HepG2 (cell line): ENCODE data around the gene AKAP6. TPM values are rescaled to one million over a fixed set of nuclear protein-coding genes. Genes with fewer than 3 reads are reported as not detected.

ENCODE experiments used
- ATAC-seq: fragments of 200-7000 bp; cut with Tn5 transposase; 3 replicates; pipeline ENCODE4 v1.9.1; 2020; ENCODE audit warnings: mild to moderate bottlenecking, moderate library complexity
- BruUV-seq: library from RNA; stranded (reverse); fragments of 400-500 nt; replicated peaks from 2 replicates; lab custom pipeline; 2021; lab: Mats Ljungman, UMichigan
- CTCF ChIA-PET: fragments of 300-600 bp; formaldehyde crosslinking; extraction: SDS; loops from one replicate; lab custom pipeline; 2021; ENCODE audit warnings: low total read pairs, inconsistent platforms, low intra/inter-chr PET ratio; lab: Yijun Ruan, JAX
- POLR2A ChIA-PET: fragments of 350-600 bp; sonication (Branson Sonifier 250); formaldehyde crosslinking; loops from one replicate; lab custom pipeline; 2020; ENCODE audit warnings: antibody characterized with exemption, inconsistent platforms; lab: Yijun Ruan, JAX
- DNase-seq: peaks from one replicate; pipeline ENCODE4 v3.0.0-alpha.2; 2015; ENCODE audit warnings: low spot score
- FAIRE-seq: peaks from 3 replicates; lab custom pipeline; 2011; peaks lifted over from hg19 to GRCh38; lab: Jason Lieb, UNC
- H2AFZ ChIP-seq: one replicate; pipeline ENCODE4 v1.6.1; 2011; ENCODE audit warnings: low read length, inconsistent platforms
- H3K27ac ChIP-seq: fragments of 300-600 bp; 3 replicates; pipeline ENCODE4 v1.8.0; 2011; ENCODE audit warnings: mixed run types, mild to moderate bottlenecking, mixed read lengths, low read length, inconsistent platforms; ENCODE audit not compliant: insufficient read depth; ENCODE audit errors: extremely low read length
- H3K27me3 ChIP-seq, 2 experiments: fragments of 200-600 bp in 1 of 2; 2 replicates in 1 of 2; 3 replicates in 1 of 2; pipeline versions ENCODE4 v1.6.0 to v1.8.0; 2011; ENCODE audit warnings: low read length in 2 of 2, mild to moderate bottlenecking in 2 of 2, moderate library complexity in 2 of 2, inconsistent platforms in 1 of 2; ENCODE audit not compliant: insufficient read depth in 2 of 2, control insufficient read depth in 1 of 2
- H3K36me3 ChIP-seq, 2 experiments: fragments of 200-600 bp in 1 of 2; replicated peaks in 1 of 2; 2 replicates in 1 of 2; 3 replicates in 1 of 2; pipeline versions ENCODE4 v1.5.1 to v1.8.0; 2011; ENCODE audit warnings: low read length in 2 of 2, inconsistent platforms in 1 of 2; ENCODE audit not compliant: insufficient read depth in 2 of 2, control insufficient read depth in 1 of 2
- H3K4me1 ChIP-seq: 2 replicates; pipeline ENCODE4 v1.5.1; 2012; ENCODE audit warnings: low read length, inconsistent platforms; ENCODE audit not compliant: insufficient read depth
- H3K4me2 ChIP-seq: 2 replicates; pipeline ENCODE4 v1.6.0; 2011; ENCODE audit warnings: low read depth, low read length, inconsistent platforms
- H3K4me3 ChIP-seq, 3 experiments: fragments of 200-600 bp in 1 of 3; sonication (generic), shearing (Covaris generic) in 1 of 3; replicated peaks in 1 of 3; 2 replicates each; pipeline ENCODE4 v1.5.1; 2011 to 2016; ENCODE audit warnings: low read length in 3 of 3, inconsistent platforms in 2 of 3, low read depth in 2 of 3, mild to moderate bottlenecking in 2 of 3, control low read depth in 1 of 3, mixed read lengths in 1 of 3; ENCODE audit not compliant: insufficient read depth in 1 of 3
- H3K79me2 ChIP-seq: one replicate; pipeline ENCODE4 v1.6.1; 2011; ENCODE audit warnings: low read length, inconsistent platforms; ENCODE audit not compliant: insufficient read depth
- H3K9ac ChIP-seq: 2 replicates; pipeline ENCODE4 v1.6.0; 2011; ENCODE audit warnings: mild to moderate bottlenecking, low read depth, low read length, inconsistent platforms; ENCODE audit not compliant: insufficient read depth
- H3K9me3 ChIP-seq: 2 replicates; pipeline ENCODE4 v1.5.1; 2012; ENCODE audit warnings: mild to moderate bottlenecking, low read length
- H4K20me1 ChIP-seq: 2 replicates; pipeline ENCODE4 v1.6.0; 2011; ENCODE audit warnings: inconsistent platforms, mild to moderate bottlenecking, low read length, moderate library complexity; ENCODE audit not compliant: insufficient read depth
- CEBPG ChIP-seq: IDR thresholded peaks from 2 replicates; pipeline ENCODE4 v1.6.1; 2016
- CHCHD3 ChIP-seq: sonication (generic); formaldehyde crosslinking; IDR thresholded peaks from 2 replicates; pipeline ENCODE4 v1.8.0; 2022; ENCODE audit warnings: mild to moderate bottlenecking, missing genetic modification reagents, moderate library complexity
- TBL1XR1 ChIP-seq: fragments of 150-350 bp; IDR thresholded peaks from 2 replicates; pipeline ENCODE4 v1.6.1; 2014; ENCODE audit warnings: borderline replicate concordance, low read length; ENCODE audit not compliant: partially characterized antibody
- UBTF ChIP-seq: sonication (generic); formaldehyde crosslinking; IDR thresholded peaks from 2 replicates; pipeline ENCODE4 v1.4.0; 2020; ENCODE audit warnings: mild to moderate bottlenecking, missing genetic modification reagents
- ZBTB46 ChIP-seq: sonication (generic); formaldehyde crosslinking; IDR thresholded peaks from 2 replicates; pipeline ENCODE4 v1.4.0; 2020; ENCODE audit warnings: mild to moderate bottlenecking, missing genetic modification reagents, borderline replicate concordance
- ZNF317 ChIP-seq: sonication (generic); formaldehyde crosslinking; IDR thresholded peaks from 2 replicates; pipeline ENCODE4 v1.5.0; 2020; ENCODE audit warnings: mild to moderate bottlenecking, missing genetic modification reagents
- ZNF839 ChIP-seq: sonication (generic); formaldehyde crosslinking; IDR thresholded peaks from 2 replicates; pipeline ENCODE4 v1.4.0; 2020; ENCODE audit warnings: missing genetic modification reagents, mild to moderate bottlenecking, borderline replicate concordance
- ZSCAN12 ChIP-seq: sonication (generic); formaldehyde crosslinking; IDR thresholded peaks from 2 replicates; pipeline ENCODE4 v1.9.0; 2021; ENCODE audit warnings: mild to moderate bottlenecking, missing genetic modification reagents
- ZSCAN21 ChIP-seq: sonication (generic); formaldehyde crosslinking; IDR thresholded peaks from 2 replicates; pipeline ENCODE4 v1.8.0; 2022; ENCODE audit warnings: mild to moderate bottlenecking, missing genetic modification reagents, moderate library complexity, borderline replicate concordance
- WGBS: methylation state at CpG from one replicate; pipeline ENCODE4 v1.1.6; 2017; ENCODE audit warnings: low lambda C conversion rate; 5-methylcytosine and 5-hydroxymethylcytosine counted together
- in situ Hi-C: cut with HindIII; loops from 2 replicates; pipeline ENCODE4 v1.10.0; 2017; ENCODE audit warnings: low pct_unique_long_range_greater_than_20kb; ENCODE audit not compliant: extremely low pct_ligation_motif_present
- intact Hi-C: fragments of 100-400 bp; cut with micrococcal nuclease; formaldehyde crosslinking; loops from one replicate; pipeline ENCODE4 v1.10.0; 2022; ENCODE audit not compliant: unreplicated experiment
- polyA plus RNA-seq, 8 experiments: library from polyadenylated mRNA; depleted of rRNA in 3 of 8; stranded (reverse) in 7 of 8; unstranded in 1 of 8; fragments of >200 nt; fragmentation: Illumina TruSeq in 4 of 8; extraction: Trizol in 4 of 8; gene quantifications; 2 replicates each; pipeline versions ENCODE4 v1.2.1 to v1.2.3, GENCODE V29; 2011 to 2016; ENCODE audit warnings: low read depth in 4 of 8, missing spikeins in 1 of 8, mixed read lengths in 1 of 8; ENCODE audit not compliant: insufficient read depth in 1 of 8
- total RNA-seq, 5 experiments: library from RNA; depleted of rRNA; stranded (reverse); fragments of >200 nt; fragmentation: Illumina TruSeq; extraction: Trizol; gene quantifications; 2 replicates each; pipeline ENCODE4 v1.2.3, GENCODE V29; 2016; ENCODE audit warnings: low read depth in 1 of 5
- TF ChIP-seq, protein P1 (sequence below): IDR thresholded peaks from 2 replicates; pipeline ENCODE4 v1.6.1; 2016; ENCODE audit warnings: missing compliant biosample characterization, missing genetic modification reagents, borderline replicate concordance

The AKAP6 gene
- total and polyA plus RNA-seq, 2 of the 13 experiments (the other 11 are each of a cell fraction or from before 2014, with no cell fraction given) = 1.4 TPM

DNA sequence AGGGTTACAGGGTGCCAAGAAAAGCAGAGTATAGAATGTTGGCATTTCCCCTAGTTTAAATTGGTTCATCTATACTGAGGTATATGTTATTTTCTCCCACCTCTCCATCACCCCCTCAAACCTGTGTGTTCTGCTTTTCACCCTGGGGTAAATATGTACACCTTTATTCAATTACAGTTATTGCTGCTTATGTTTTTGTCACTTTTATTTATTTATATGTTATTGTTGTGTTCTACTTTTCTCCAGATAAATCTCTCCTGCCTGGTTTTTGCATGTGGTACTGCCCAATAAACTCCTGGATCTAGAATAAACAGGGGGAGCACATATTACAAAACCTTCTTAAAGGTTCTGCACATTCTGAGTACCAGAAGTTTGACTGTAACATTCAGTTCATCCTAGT, 487.5 kb downstream of the AKAP6 start:
- no peak overlapping the region for H3K9ac ChIP-seq
- no peaks in the 10 kb centered on the region for H3K36me3 ChIP-seq
- intact Hi-C loops = no loop called here
- no peak overlapping the region for H2AFZ ChIP-seq
- H3K27me3 ChIP-seq = no peaks in the 10 kb centered on the region
- no peak overlapping the region for H3K4me3 ChIP-seq
- no peak for TF ChIP-seq ZNF317 (CRISPR knock-in tag)
- no peak for TF ChIP-seq ZNF839 (CRISPR knock-in tag)
- no peak for TF ChIP-seq ZSCAN12 (CRISPR knock-in tag)
- TF ChIP-seq, protein P1, sequence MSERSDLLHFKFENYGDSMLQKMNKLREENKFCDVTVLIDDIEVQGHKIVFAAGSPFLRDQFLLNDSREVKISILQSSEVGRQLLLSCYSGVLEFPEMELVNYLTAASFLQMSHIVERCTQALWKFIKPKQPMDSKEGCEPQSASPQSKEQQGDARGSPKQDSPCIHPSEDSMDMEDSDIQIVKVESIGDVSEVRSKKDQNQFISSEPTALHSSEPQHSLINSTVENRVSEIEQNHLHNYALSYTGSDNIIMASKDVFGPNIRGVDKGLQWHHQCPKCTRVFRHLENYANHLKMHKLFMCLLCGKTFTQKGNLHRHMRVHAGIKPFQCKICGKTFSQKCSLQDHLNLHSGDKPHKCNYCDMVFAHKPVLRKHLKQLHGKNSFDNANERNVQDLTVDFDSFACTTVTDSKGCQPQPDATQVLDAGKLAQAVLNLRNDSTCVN (CRISPR knock-in tag) = no peak
- no peak for FAIRE-seq
- H3K79me2 ChIP-seq = no peaks in the 10 kb centered on the region
- no peaks in the 10 kb centered on the region for H4K20me1 ChIP-seq
- no peak for DNase-seq
- in situ Hi-C loops = no loop called here
- ChIA-PET POLR2A (no interaction called here), CTCF (no interaction called here)
- ATAC-seq = no peak
- H3K27ac ChIP-seq = no peak overlapping the region
- no peaks in the 10 kb centered on the region for H3K4me1 ChIP-seq
- H3K4me2 ChIP-seq = no peak overlapping the region
- no TSS peak for BruUV-seq
- peaks cover 95% of the 10 kb centered on the region for H3K9me3 ChIP-seq

GRCh38 chr14:32817780-32818179, 488.7 kb downstream of the AKAP6 start:
- intact Hi-C loops = no loop called here
- no peak for ATAC-seq

More at GRCh38 chr14:32817780-32818179, 488.7 kb downstream of the AKAP6 start:
- Histone ChIP-seq H3K4me1 (no peaks in the 10 kb centered on the region), H3K4me2 (no peak overlapping the region), H3K9me3 (peaks cover 95% of the 10 kb centered on the region), H3K9ac (no peak overlapping the region), H3K27ac (no peak overlapping the region), H3K79me2 (no peaks in the 10 kb centered on the region), H3K36me3 (no peaks in the 10 kb centered on the region), H2AFZ (no peak overlapping the region), H3K4me3 (no peak overlapping the region), H4K20me1 (no peaks in the 10 kb centered on the region), H3K27me3 (no peaks in the 10 kb centered on the region)
- CTCF ChIA-PET = no interaction called here
- under 1% methylated on average over 2 of the region's 2 CpGs for WGBS
- TF ChIP-seq CEBPG (CRISPR knock-in tag) = no peak
- TF ChIP-seq CHCHD3 (CRISPR knock-in tag) = no peak
- TF ChIP-seq ZBTB46 (CRISPR knock-in tag) = no peak
- no peak for TF ChIP-seq UBTF (CRISPR knock-in tag)
- TF ChIP-seq ZSCAN21 (CRISPR knock-in tag) = no peak
- TF ChIP-seq TBL1XR1 = no peak
- DNase-seq = no peak
- FAIRE-seq = no peak
- BruUV-seq = no TSS peak
- in situ Hi-C loops = no loop called here
- POLR2A ChIA-PET = no interaction called here
